ENCODE data around the gene GTF2H4.

GTF2H4 gene

GRCh38 chr6:30894381-30894780 is 13.6 kb upstream of the GTF2H4 start:
- no peaks in the 10 kb centered on the region for H3K4me1 ChIP-seq (ENCODE audit: control insufficient read depth, low read length)
- H3K36me3 ChIP-seq (ENCODE audit: control insufficient read depth, low read length) = peaks cover 6% of the 10 kb centered on the region; the same call in 1 of the 2 replicates
- H3F3A ChIP-seq (ENCODE audit: control insufficient read depth, insufficient read depth) = no peaks in the 10 kb centered on the region
- no peak overlapping the region for H3K27ac ChIP-seq (ENCODE audit: low read depth, low read length)
- no peaks in the 10 kb centered on the region for H3K79me2 ChIP-seq (ENCODE audit: control insufficient read depth, low read length)
- H4K20me1 ChIP-seq (ENCODE audit: control insufficient read depth, insufficient read depth, low read depth, low read length) = no peaks in the 10 kb centered on the region
- H3K4me3 ChIP-seq (ENCODE audit: low read length) = no peak overlapping the region
- H3K4me2 ChIP-seq (ENCODE audit: low read length) = no peak overlapping the region
- H3K9me3 ChIP-seq (ENCODE audit: control insufficient read depth, insufficient read depth, low read length) = no peaks in the 10 kb centered on the region
- H3K27me3 ChIP-seq (ENCODE audit: control insufficient read depth, low read length) = no peaks in the 10 kb centered on the region
- TF ChIP-seq CTCF (IDR thresholded peaks at IDR 0.05; ENCODE audit: low read depth, low read length, poor library complexity, severe bottlenecking) = no peak
- no peak for TF ChIP-seq EZH2phosphoT487 (IDR thresholded peaks at IDR 0.05; ENCODE audit: borderline replicate concordance, low read length)
- H3K9me2 ChIP-seq (replicated peaks; ENCODE audit: control insufficient read depth, low read length) = no peaks in the 10 kb centered on the region

- TF ChIP-seq EZH2phosphoT487 (IDR thresholded peaks at IDR 0.05; ENCODE audit: borderline replicate concordance, low read length) (no peak), CTCF (IDR thresholded peaks at IDR 0.05; ENCODE audit: low read depth, low read length, poor library complexity, severe bottlenecking) (no peak)
- H3K27ac ChIP-seq (ENCODE audit: low read depth, low read length) = no peak overlapping the region
- no peaks in the 10 kb centered on the region for H4K20me1 ChIP-seq (ENCODE audit: control insufficient read depth, insufficient read depth, low read depth, low read length)
- no peak overlapping the region for H3K4me3 ChIP-seq (ENCODE audit: low read length)
- no peaks in the 10 kb centered on the region for H3K27me3 ChIP-seq (ENCODE audit: control insufficient read depth, low read length)
- no peaks in the 10 kb centered on the region for H3K9me2 ChIP-seq (replicated peaks; ENCODE audit: control insufficient read depth, low read length)
- H3K79me2 ChIP-seq (ENCODE audit: control insufficient read depth, low read length) = no peaks in the 10 kb centered on the region
- H3K36me3 ChIP-seq (ENCODE audit: control insufficient read depth, low read length) = peaks cover 9% of the 10 kb centered on the region; the same call in 1 of the 2 replicates
- H3K9me3 ChIP-seq (ENCODE audit: control insufficient read depth, insufficient read depth, low read length) = no peaks in the 10 kb centered on the region
- no peak overlapping the region for H3K4me2 ChIP-seq (ENCODE audit: low read length)
- H3K4me1 ChIP-seq (ENCODE audit: control insufficient read depth, low read length) = no peaks in the 10 kb centered on the region
- no peaks in the 10 kb centered on the region for H3F3A ChIP-seq (ENCODE audit: control insufficient read depth, insufficient read depth)
Observed at GRCh38 chr6:30894935-30895334, 13.1 kb upstream of the GTF2H4 start.

- no peaks in the 10 kb centered on the region for H3F3A ChIP-seq (ENCODE audit: control insufficient read depth, insufficient read depth)
- no peaks in the 10 kb centered on the region for H4K20me1 ChIP-seq (ENCODE audit: control insufficient read depth, insufficient read depth, low read depth, low read length)
- H3K4me2 ChIP-seq (ENCODE audit: low read length) = no peak overlapping the region
- no peak overlapping the region for H3K27ac ChIP-seq (ENCODE audit: low read depth, low read length)
- peaks cover 9% of the 10 kb centered on the region; the same call in 1 of the 2 replicates for H3K36me3 ChIP-seq (ENCODE audit: control insufficient read depth, low read length)
- TF ChIP-seq EZH2phosphoT487 (IDR thresholded peaks at IDR 0.05; ENCODE audit: borderline replicate concordance, low read length) = no peak
- no peak for TF ChIP-seq CTCF (IDR thresholded peaks at IDR 0.05; ENCODE audit: low read depth, low read length, poor library complexity, severe bottlenecking)
- no peaks in the 10 kb centered on the region for H3K4me1 ChIP-seq (ENCODE audit: control insufficient read depth, low read length)
- no peaks in the 10 kb centered on the region for H3K27me3 ChIP-seq (ENCODE audit: control insufficient read depth, low read length)
- no peak overlapping the region for H3K4me3 ChIP-seq (ENCODE audit: low read length)
- no peaks in the 10 kb centered on the region for H3K9me2 ChIP-seq (replicated peaks; ENCODE audit: control insufficient read depth, low read length)
- H3K9me3 ChIP-seq (ENCODE audit: control insufficient read depth, insufficient read depth, low read length) = no peaks in the 10 kb centered on the region
- H3K79me2 ChIP-seq (ENCODE audit: control insufficient read depth, low read length) = no peaks in the 10 kb centered on the region
Observed at GRCh38 chr6:30895343-30895742, 12.7 kb upstream of the GTF2H4 start.
